GM19193 (cell line): ENCODE data around the gene PDZD7.
A peak's percentile ranks its signal among the peaks of the same experiment; 100 is the strongest.

Experiments used
- POLR2A ChIP-seq: IDR thresholded peaks from 4 replicates; pipeline ENCODE4 v1.6.1; 2011; ENCODE audit not compliant: insufficient read depth, insufficient read length; ENCODE audit errors: extremely low read depth

PDZD7 gene

GRCh38 chr10:101052285-101052684, 21.4 kb upstream of the PDZD7 start:
- no peak for TF ChIP-seq POLR2A

- TF ChIP-seq POLR2A = no peak
Measured at GRCh38 chr10:101050208-101051069, 19.5 kb upstream of the PDZD7 start.

- no peak for TF ChIP-seq POLR2A
Measured at GRCh38 chr10:101047961-101048892, 17.3 kb upstream of the PDZD7 start.

GRCh38 chr10:101047268-101047667, 16.3 kb upstream of the PDZD7 start:
- no peak for TF ChIP-seq POLR2A

- no peak for TF ChIP-seq POLR2A
Measured at GRCh38 chr10:101046332-101047238, 15.7 kb upstream of the PDZD7 start.

GRCh38 chr10:101044117-101044516, 13.2 kb upstream of the PDZD7 start:
- no peak for TF ChIP-seq POLR2A

- no peak for TF ChIP-seq POLR2A
Measured at GRCh38 chr10:101043363-101043707, 12.4 kb upstream of the PDZD7 start.

- peak; percentile 72 for TF ChIP-seq POLR2A
Measured at GRCh38 chr10:101042667-101043362, 11.9 kb upstream of the PDZD7 start.

- TF ChIP-seq POLR2A = no peak
Measured at GRCh38 chr10:101042118-101042517, 11.2 kb upstream of the PDZD7 start.

GRCh38 chr10:101041252-101041761, 10.4 kb upstream of the PDZD7 start:
- TF ChIP-seq POLR2A = no peak

- TF ChIP-seq POLR2A = no peak
Measured at GRCh38 chr10:101040851-101041250, 9.9 kb upstream of the PDZD7 start.

- no peak for TF ChIP-seq POLR2A
Measured at GRCh38 chr10:101040061-101040460, 9.1 kb upstream of the PDZD7 start.

GRCh38 chr10:101038484-101038883, 7.6 kb upstream of the PDZD7 start:
- TF ChIP-seq POLR2A = no peak

GRCh38 chr10:101036726-101037125, 5.8 kb upstream of the PDZD7 start:
- no peak for TF ChIP-seq POLR2A
